ENCODE measurements around the gene RAPGEF4. TPM values are rescaled to one million over a fixed set of nuclear protein-coding genes. Genes with fewer than 3 reads are reported as not detected.

The RAPGEF4 gene
- total and polyA plus RNA-seq, 2 of the 13 experiments (the other 11 are each of a cell fraction or from before 2014, with no cell fraction given), result 0.78 to 0.91 TPM

GRCh38 chr2:172821370-172822338 lies 86.0 kb downstream of the RAPGEF4 start:
- POLR2A ChIA-PET, result no interaction called here
- peaks cover 0 to 17% of the 10 kb centered on the region in 2 experiments; a peak in 3 of 5 replicates for H3K27me3 ChIP-seq (ENCODE audit: control insufficient read depth in 1 of 2, insufficient read depth in 2 of 2, low read length in 2 of 2)
- H3K79me2 ChIP-seq (ENCODE audit: insufficient read depth, low read length), result no peaks in the 10 kb centered on the region
- no peaks in the 10 kb centered on the region for H3K36me3 ChIP-seq (replicated peaks in 1 of 2; ENCODE audit: control insufficient read depth in 1 of 2, insufficient read depth in 2 of 2, low read length in 2 of 2)
- no peak overlapping the region for H3K4me3 ChIP-seq (replicated peaks in 1 of 3; ENCODE audit: insufficient read depth in 1 of 3, low read depth in 2 of 3, low read length in 3 of 3)
- H3K9ac ChIP-seq (ENCODE audit: insufficient read depth, low read depth, low read length), result no peak overlapping the region
- no peaks in the 10 kb centered on the region for H3K9me3 ChIP-seq (ENCODE audit: low read length)
- in situ Hi-C loops (cut with HindIII; ENCODE audit: extremely low pct_ligation_motif_present, low pct_unique_long_range_greater_than_20kb), result no loop called here
- no peaks in the 10 kb centered on the region for H3K4me1 ChIP-seq (ENCODE audit: insufficient read depth, low read length)
- ATAC-seq (no peak), DNase-seq (ENCODE audit: low spot score) (no peak), FAIRE-seq (no peak)
- WGBS (ENCODE audit: low lambda C conversion rate), result 30% methylated on average over 7 of the region's 7 CpGs
- CTCF ChIA-PET (ENCODE audit: low intra/inter-chr PET ratio, low total read pairs), result no interaction called here
- no TSS peak for BruUV-seq (replicated peaks)
- no peak overlapping the region for H3K4me2 ChIP-seq (ENCODE audit: low read depth, low read length)
- H3K27ac ChIP-seq (ENCODE audit: extremely low read length, insufficient read depth, low read length), result no peak overlapping the region
- H2AFZ ChIP-seq (ENCODE audit: low read length), result no peak overlapping the region
- H4K20me1 ChIP-seq (ENCODE audit: insufficient read depth, low read length), result no peaks in the 10 kb centered on the region
- intact Hi-C loops (cut with micrococcal nuclease; ENCODE audit: unreplicated experiment), result no loop called here
- no peak for TF ChIP-seq POGZ (CRISPR knock-in tag; IDR thresholded peaks at IDR 0.05)
- TF ChIP-seq, protein P1, sequence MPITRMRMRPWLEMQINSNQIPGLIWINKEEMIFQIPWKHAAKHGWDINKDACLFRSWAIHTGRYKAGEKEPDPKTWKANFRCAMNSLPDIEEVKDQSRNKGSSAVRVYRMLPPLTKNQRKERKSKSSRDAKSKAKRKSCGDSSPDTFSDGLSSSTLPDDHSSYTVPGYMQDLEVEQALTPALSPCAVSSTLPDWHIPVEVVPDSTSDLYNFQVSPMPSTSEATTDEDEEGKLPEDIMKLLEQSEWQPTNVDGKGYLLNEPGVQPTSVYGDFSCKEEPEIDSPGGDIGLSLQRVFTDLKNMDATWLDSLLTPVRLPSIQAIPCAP (CRISPR knock-in tag; IDR thresholded peaks at IDR 0.05; ENCODE audit: low read depth), result no peak
- no peak for TF ChIP-seq ZHX1 (CRISPR knock-in tag; IDR thresholded peaks at IDR 0.05; ENCODE audit: low read depth)
- no peak for TF ChIP-seq ZNF749 (CRISPR knock-in tag; IDR thresholded peaks at IDR 0.05; ENCODE audit: borderline replicate concordance)
- TF ChIP-seq ZNF326 (CRISPR knock-in tag; IDR thresholded peaks at IDR 0.05; ENCODE audit: borderline replicate concordance), result no peak
- no peak for TF ChIP-seq SMAD3 (CRISPR knock-in tag; IDR thresholded peaks at IDR 0.05)
- TF ChIP-seq CEBPG (CRISPR knock-in tag; IDR thresholded peaks at IDR 0.05), result no peak
- TF ChIP-seq ZNF746 (CRISPR knock-in tag; IDR thresholded peaks at IDR 0.05), result no peak
- TF ChIP-seq NFIB (CRISPR knock-in tag; IDR thresholded peaks at IDR 0.05; ENCODE audit: borderline replicate concordance), result no peak
- no peak for TF ChIP-seq MAX (IDR thresholded peaks at IDR 0.05)
- no peak for TF ChIP-seq CHCHD3 (CRISPR knock-in tag; IDR thresholded peaks at IDR 0.05)
- TF ChIP-seq RBM22 (optimal IDR thresholded peaks at IDR 0.05; ENCODE audit: low read length), result no peak
- TF ChIP-seq JDP2 (CRISPR knock-in tag; IDR thresholded peaks at IDR 0.05; ENCODE audit: borderline replicate concordance), result no peak
- no peak for TF ChIP-seq NCOA1 (CRISPR knock-in tag; IDR thresholded peaks at IDR 0.05)
- no peak for TF ChIP-seq ZNF550 (CRISPR knock-in tag; IDR thresholded peaks at IDR 0.05; ENCODE audit: borderline replicate concordance)
- TF ChIP-seq ZFP90 (CRISPR knock-in tag; IDR thresholded peaks at IDR 0.05; ENCODE audit: borderline replicate concordance), result no peak
- TF ChIP-seq MTF2 (CRISPR knock-in tag; IDR thresholded peaks at IDR 0.05; ENCODE audit: borderline replicate concordance), result no peak
- no peak for TF ChIP-seq ATF5 (CRISPR knock-in tag; IDR thresholded peaks at IDR 0.05; ENCODE audit: low read depth)

Measured in HepG2 (cell line).